K562 treated with DMSO at 1 percent for 48 hours (cell line): ENCODE data around the gene PWWP2A. TPM values are rescaled to one million over a fixed set of nuclear protein-coding genes. Genes with fewer than 3 reads are reported as not detected.

Experiments
- total RNA-seq: library from RNA; unstranded; fragments of 300-600 nt; gene quantifications from 2 replicates; pipeline ENCODE4 v1.2.3, GENCODE V29; 2022; ENCODE audit warnings: low replicate concordance; ENCODE audit errors: extremely low read depth

The PWWP2A gene
- total RNA-seq, result not detected in 2 replicates

GRCh38 chr5:160119142-160119904 is at the start of gene PWWP2A:
TSS of gene PWWP2A (minus strand) at chr5:160119450. CDS start at chr5:160119388, 62 bp downstream.

Other genes starting within 250 kb of the PWWP2A start
- gene ADRA1B, start 203.0 kb downstream of the PWWP2A start, total RNA-seq, result not detected in 2 replicates
- gene TTC1, start 110.3 kb downstream of the PWWP2A start, total RNA-seq, result not detected in 2 replicates
- gene FABP6, start 110.1 kb upstream of the PWWP2A start, total RNA-seq, result not detected in 2 replicates
- gene CCNJL, start 193.1 kb upstream of the PWWP2A start, total RNA-seq, result not detected in 2 replicates